NCI-H1092 treated with DMSO at 0.1 percent for 48 hours (cell line): Measurements from ENCODE around the gene CTDSPL.
"Not testable (repeated sequence)": the region's sequence is repeated elsewhere in the genome, so short reads cannot be mapped to it uniquely, and the experiment has no call there.

ENCODE experiments used
- DNase-seq: peaks from one replicate; lab custom pipeline; 2025; lab: John Stamatoyannopoulos, UW

Gene CTDSPL

DNA sequence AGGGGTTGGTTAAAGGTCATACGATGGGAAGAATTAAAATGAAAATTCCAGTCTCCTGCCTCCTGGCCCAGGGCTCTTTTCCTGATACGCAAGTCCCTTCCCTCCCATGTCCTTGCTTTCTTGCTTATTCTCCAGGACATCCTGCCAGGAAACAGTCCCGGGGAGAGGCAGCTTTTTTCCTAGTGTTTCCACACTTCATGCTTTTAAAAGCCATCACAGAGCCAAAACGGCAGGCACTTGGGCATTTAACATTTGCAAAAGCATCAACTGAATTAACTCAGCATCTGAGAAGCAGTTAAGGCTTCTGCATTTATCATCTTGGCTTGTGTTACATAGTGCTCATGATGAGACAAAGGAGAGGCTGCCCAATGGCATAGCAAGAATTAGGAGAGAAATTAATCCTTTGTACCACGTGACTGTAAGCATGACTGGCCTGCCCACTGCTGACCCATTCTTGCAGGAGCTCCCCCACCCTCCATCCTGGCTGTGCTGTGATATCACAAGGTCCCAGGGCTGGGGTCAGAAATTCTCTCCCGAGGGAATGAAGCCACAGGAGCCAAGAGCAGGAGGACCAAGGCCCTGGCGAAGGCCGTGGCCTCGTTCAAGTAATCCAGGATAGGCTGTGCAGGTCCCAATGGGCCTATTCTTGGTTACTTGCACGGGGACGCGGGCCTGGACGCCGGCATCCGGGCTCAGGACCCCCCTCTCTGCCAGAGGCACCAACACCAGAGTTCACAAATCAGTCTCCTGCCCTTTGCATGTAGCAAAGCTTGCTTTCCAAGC is 107.3 kb downstream of the CTDSPL start:
- DNase-seq = no peak

DNA sequence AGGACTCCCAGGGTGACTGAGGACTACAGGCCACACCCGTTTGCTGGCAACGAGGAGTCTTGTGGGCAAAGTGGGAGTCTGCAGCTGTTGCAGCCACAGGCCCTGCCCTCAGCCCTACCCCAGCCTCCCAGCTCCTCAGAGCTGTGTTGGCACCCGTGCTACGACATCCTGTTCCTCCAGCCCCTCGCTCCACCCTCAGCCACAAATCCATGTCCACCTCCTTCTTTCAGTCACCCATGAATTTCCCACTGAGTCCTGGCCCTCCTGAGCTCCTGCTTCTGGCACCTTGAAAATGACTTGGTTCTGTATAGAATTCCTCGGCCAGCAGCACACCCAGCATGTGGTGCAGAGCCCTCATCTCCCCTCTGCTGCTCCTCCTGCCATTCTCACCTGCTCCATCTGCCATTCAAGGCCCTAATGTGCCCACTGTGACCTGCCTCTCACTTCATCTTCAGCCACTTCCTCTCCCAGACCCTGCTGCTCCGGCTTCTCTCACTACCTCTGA is 108.0 kb downstream of the CTDSPL start:
- DNase-seq = no peak

DNA sequence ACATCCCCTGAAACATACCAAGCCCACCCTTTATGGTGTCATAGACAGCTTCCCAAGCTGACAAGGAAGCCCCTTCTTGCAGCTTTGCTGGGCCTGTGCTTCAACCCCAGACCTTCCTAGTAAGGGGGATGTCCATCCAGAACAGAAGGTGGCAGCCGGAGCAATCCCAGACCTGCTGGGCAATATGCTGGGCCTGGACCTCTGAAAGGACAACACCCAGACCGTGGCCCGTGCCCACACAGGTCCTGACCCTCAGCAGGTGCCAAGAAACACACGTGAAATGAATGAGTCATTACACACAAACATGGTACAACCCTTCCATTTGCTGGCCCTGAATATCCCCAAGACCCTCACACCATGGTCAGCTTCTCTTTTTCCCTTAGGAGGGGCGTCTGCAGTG is 109.1 kb downstream of the CTDSPL start:
- DNase-seq = no peak

DNA sequence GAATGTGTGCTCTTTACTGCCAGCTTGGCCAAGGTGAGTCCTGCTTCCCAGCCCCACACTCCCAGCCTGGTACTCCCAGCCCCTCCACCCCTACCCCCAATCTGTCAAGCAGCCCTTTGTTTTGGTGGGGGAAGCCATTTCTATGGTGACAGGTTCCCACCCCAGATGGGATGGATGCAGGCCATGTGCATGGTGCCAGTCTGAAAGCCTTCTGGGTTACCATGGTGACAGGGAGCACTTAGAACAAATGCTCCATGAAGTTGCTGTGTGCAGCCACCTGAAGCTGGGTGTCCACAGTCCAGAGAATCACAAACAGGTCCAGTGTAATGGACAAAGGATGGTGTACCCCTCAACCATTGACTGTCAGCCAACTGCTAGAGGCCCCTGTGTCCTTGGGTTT is 109.8 kb downstream of the CTDSPL start:
- DNase-seq = no peak

DNA sequence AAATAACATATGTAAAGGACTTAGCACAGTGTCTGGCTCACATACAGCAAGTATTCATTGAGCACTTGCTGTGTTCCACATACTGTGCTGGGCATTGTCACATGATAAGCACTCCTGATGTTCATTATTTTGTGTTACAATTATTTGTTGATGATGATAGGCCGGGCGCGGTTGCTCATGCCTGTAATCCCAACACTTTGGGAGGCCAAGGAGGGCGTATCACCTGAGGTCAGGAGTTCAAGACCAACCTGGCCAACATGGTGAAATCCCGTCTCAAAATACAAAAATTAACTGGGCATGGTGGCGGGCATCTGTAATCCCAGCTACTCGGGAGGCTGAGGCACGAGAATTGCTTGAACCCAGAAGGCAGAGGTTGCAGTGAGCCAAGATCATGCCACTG is 110.4 kb downstream of the CTDSPL start:
- DNase-seq = not testable (repeated sequence)

DNA sequence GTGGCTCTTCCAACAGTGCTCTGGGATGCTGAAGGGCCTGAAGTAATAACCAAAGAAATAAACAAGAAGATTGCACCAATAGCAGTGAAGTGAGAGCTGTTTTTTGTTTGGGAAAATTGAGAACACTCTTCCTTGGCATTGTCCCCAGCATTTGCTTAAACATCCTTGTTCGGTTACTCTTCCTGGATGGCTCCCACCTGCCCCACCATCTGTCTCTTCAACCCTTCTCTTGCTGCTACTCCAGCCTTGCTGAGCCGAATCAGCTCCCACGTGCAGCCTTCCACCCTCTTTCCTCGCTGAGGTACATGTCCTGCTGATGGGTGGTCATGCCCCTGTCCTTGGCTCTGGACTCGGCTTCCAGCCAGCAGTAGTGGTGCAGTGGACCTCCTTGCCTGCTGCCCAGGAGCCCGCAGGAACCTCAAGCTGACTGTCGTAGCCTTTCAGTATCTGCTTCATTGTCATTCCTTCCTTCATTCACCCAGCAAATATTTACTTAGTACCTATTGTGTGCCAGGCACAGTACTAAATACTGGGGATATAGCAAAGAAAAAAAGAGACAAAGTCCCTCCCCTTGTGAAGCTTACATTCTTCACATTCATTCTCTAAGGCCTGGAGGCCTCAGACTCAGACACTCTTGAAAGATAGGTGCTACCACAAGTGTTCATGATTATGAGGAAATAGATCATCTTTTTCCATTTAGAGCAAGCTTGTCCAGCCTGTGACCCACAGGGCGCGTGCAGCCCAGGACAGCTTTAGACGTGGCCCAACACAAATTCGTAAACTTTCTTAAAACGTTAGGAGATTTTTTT is 111.8 kb downstream of the CTDSPL start:
- DNase-seq = no peak

DNA sequence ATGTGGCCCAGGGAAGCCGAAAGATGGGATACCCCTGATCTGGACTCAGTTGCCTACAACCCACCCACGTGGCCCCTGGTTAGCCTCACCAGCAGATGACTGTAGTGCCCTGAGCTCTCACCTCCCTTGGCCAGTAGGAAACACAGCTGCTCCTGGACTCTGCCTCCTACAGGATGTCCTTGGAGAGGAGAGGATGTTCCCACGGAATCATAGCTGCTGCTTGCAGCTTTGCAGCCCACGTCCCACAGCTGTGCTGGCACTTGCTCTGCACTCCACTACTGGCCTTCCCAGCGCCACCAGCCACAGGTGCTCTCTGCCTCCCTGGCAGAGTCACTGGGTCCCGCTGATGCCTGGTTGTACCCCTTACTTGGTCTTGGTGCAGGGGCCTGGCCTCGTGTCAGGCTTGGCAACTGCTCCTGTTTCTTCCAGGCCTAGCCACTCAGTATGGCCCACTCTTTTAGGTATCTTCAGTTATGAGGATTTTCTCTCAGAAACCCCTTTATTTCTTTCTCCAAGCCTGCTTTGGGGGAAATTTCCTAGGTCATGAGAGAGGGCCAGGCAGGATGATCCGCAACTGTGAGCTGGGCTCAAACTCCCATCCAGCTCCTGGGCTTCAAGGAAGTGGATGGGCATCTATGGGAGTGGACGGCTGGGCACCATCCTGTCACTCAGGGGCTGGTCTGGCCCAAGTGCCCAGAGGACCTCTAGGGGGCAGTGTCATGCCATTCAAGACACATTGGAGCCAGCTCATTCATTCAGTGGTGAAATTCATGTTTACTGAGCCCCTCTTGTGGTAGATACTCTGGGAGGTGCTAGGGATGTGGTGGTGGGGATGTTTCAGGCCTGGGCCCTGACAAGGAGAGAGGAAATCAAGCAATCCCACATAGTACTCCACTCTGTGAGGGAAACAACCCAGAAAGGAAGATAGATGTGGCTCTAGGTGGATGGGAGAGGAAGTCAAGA is 112.7 kb downstream of the CTDSPL start:
- DNase-seq = peak; percentile 7

DNA sequence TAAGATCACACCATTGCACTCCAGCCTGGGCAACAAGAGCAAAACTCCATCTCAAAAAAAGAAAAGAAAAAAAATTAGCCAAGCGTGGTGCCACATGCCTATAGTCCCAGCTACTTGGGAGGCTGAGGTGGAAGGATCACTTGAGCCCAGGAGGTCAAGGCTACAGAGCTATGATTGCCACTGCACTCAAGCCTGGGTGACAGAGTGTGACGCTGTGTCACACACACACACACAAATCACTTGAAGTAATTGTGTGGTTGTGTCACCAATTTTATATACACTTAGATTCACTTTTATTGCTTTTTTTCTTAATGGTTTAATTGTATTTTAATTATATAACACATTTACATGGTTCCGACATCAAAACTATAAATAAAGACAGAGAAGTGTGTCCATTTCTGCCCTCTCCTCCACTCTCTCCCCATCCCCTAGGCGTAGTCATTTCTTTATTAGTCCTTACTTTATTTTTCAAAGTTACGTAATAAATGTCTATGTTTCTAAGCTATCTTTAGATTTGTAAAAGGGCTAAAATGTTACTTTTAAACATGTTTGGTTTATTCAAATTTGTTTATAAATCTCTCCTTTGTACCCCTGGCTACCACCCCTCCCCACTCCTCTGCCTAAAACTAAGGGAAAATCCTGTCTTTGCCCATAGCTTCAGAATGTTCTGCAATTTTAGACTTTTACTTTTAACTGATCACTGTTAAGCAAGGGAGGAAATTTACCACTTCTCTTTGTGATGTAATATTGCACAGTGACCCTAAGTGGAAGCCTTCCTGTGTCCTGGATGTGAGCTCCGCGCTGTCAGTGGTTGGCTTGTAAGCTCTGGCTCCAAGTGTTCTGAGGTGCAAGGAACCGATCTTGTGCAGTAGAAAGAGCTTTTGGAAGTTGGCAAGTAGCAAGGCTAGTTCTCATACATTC is 118.1 kb downstream of the CTDSPL start:
- no peak for DNase-seq

DNA sequence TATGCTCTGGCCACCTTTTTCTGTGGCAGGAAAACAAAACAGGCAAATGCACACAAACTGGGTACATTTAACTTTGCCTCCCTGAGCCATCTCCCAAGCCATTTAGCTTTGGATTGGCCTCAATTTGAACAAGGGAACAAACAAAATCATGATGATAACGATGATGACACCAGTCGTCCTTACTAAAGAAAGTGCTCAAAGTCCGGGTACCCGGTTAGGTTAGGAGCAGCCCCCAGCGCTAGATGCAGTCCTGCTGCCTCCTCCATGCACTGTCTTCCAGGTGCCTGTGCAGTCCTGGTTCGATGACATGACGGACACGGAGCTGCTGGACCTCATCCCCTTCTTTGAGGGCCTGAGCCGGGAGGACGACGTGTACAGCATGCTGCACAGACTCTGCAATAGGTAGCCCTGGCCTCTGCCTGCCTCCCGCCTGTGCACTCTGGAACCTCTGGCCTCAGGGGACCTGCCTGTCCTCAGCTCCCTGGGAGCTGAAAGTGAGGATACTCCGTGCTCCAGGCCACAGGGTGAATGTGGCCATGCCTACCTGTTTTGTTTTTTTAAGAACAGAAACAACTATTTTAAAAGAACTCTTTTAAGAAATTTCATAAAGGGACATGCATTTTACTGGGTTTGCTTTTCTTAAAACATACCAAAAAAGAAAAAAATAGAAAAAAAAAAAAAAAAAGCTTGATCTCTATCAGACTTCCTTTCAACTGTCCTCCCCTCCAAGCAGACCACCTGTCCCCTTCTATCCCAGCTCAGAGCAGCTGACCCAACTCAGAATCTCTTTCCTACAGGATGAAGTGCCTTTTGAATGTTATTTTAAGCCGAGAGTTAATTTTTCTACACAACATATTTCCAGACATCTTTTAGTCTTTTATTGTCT is 119.0 kb downstream of the CTDSPL start:
- DNase-seq = no peak

DNA sequence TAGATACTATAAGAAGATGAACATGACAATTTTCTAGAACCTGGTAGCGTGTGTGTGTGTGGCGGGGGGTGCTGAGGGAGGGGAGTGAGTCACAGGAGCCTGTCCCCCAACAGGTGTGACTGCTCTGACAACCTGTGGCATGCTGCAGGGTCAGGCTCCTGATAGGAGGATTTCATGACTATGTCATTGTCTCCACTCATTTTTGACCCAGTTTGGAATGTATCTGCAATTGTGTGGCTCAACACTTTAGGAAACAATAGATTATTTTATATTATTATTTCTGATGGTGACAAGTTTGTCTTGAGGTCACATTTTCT is 119.6 kb downstream of the CTDSPL start:
- no peak for DNase-seq

DNA sequence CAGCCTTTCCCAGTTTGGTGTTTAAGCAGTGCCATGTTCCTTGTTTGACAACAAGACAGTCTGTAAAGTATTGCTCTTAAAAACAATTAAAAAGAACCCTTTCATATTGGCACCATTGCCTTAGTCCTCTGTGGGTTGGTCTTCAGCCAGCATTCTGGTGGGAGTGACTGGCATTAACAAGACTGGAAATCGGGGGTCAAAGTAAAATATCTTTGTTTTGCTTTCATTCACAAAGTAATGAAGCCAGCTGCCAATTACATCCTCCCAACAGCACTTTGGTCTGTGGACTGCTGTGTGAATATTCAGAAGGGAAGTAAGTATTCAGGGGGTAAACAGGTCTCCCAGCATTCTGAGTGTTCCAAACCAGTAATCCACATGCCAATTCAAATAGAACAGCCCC is 120.7 kb downstream of the CTDSPL start:
- no peak for DNase-seq

DNA sequence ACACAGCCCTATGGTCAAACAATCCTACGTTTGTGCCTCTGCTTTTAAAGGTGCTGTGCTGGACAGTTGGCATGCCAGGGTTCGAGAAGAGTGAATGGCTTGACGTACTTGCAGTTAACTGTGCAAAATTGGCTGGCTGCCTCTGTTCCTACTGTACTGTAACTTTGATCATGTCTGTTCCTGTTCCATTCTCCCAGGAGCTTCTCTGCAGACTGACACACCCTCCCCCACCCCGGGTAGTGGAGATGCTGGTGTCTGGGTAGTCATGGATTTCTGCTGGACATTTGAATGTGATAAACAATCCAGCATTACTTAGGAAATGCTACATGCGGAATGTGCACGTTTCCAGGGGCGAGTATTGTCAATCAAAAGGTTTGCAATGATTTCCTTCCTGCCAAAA is 122.4 kb downstream of the CTDSPL start:
- DNase-seq = no peak

DNA sequence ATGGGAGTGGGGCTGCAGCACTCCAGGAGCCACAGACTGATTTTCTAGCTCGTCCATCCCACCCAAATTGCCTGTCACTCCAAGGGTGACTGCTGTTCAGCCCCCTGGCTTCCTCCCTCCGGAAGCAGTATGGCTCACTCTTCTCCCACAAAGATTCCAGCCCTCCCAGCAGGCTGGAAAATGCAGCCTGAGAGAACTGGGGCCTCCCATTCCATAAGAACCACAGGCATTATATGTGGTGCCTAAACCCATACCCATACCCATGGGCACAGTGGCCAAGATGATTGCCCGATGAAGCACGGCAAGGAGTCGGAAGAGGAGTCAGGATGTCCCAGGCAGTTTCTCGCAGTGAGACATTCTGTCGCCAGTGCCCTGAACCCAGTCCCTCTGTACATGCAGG is 122.9 kb downstream of the CTDSPL start:
- no peak for DNase-seq

DNA sequence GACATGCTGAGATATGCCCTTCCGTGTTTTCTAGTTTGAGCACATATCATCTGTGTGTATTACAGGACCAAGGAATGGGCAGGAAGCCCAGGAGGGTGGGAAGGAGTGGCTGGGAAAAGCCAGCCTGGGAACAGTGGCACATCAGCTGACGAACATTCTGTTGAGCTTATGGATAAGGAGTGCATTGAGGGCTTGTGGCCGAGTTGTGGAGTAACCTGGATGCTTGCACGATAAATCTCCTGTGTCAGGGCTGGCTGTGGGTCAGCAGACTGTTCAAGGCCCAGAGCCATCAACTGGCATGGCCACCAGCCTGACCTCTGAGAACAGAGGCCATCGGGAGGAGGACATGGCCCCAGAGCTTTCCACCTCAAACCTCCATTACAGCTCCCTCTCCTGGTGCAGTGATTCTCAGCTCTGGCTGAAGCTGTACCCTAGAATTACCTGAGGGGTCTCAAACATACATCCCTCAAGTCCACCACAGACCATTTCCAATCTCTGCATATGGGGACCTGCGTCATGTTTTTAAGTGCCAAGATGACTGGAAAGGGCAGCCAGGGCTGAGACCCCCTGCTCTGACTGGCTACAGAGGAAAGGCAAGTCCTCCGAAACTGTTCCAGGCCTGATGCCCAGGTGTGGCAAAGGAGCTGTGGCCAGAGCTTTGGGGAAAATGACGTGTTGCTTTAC is 124.1 kb downstream of the CTDSPL start:
- no peak for DNase-seq

DNA sequence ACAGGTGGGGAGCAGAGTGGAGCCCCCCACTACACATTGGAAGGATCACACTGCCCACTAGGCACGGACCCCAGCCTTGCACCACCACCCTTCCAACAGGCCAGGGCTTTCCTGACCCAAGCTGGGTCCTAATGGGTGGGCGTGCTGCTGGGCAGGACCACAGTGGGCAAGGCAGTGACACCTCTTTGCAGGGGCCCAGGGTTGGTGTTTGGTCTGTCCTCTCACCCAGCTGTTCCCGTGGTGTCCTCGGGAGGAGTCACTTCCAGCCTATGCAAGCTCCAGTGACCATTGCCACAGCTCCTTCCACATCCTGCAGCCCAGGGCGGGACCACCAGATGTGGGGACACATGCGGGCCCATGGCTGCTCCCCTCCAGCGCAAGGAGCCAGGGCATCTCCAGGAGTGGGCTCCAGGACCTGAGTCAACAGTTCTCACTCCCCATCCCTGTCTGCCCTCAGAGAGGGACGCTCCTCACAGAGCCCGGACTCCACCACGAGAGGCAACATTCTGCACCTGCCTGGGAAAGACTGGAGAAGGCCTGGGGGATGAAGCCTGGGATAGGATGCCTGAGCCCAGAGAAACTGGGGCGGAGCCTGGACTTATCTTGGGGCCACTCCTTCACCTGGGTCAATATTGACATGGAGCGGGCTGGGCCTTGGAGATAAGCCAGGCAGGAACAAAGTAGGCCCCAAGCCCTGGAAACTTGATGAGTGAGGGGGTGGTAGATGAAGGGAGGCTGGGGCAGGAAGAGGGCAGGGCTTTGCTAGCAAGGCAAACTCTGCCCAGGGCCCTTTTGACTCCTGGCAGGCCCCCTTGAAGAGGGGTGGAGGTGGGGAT is 125.0 kb downstream of the CTDSPL start:
- DNase-seq = no peak

DNA sequence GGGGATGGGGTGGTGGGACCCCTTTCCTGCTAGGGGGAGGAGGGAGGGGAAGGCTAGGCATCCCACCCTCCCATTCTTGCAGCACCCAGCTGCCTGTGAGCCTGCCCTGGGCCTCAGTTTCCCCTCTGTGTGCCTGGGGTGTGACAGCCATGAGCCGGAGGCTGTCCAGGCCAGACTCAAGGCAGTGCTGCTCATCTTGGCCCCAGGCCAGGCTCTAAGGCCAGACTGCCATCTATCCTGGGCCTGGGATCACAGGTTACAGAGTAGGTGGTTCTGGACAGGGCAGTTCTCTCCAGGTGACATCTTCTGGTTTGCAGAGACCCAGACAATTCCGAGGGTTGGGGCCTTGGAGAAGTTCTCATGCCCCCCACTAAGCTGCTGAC is 125.6 kb downstream of the CTDSPL start:
- DNase-seq = no peak

DNA sequence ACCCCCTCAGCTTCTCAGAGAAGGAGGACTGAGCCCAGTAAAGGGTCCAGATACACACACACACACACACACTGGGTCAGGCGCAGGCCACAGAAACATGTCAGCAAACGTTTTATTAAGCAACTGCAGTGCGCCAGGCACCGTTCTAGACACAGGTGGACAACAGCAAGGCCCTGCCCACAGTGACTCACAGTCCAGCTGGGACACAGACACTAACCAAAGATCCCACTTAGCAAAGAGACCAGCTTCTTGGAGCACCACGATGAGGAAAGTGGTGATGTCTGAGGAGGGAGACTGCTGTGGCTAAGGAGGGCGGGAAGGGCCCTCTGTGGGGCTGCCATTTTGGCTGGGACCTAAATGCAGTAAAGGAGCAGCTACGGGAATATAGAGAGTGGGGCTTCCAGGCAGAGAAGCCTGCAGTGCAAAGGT is 126.1 kb downstream of the CTDSPL start:
- DNase-seq = no peak

DNA sequence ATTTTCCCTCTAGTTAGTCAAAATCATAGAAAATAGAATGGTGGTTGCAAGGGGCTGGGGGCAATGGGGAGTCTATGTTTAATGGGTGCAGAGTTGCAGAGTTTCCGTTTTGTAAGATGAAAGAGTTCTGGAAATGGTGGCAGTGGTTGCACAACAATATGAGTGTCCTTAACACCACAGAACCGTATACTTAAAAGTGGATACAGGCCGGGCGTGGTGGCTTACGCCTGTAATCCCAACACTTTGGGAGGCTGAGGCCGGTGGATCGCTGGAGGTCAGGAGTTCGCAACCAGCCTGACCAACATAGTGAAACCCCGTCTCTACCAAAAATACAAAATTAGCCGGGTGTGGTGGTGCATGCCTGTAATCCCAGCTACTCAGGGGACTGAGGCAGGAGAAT is 126.7 kb downstream of the CTDSPL start:
- DNase-seq = not testable (repeated sequence)
